ENCODE data around the gene CGNL1. TPM values are rescaled to one million over a fixed set of nuclear protein-coding genes. Genes with fewer than 3 reads are reported as not detected.

Gene CGNL1
- total RNA-seq, 1 experiment from 2014 or later, result 34.6 TPM

DNA sequence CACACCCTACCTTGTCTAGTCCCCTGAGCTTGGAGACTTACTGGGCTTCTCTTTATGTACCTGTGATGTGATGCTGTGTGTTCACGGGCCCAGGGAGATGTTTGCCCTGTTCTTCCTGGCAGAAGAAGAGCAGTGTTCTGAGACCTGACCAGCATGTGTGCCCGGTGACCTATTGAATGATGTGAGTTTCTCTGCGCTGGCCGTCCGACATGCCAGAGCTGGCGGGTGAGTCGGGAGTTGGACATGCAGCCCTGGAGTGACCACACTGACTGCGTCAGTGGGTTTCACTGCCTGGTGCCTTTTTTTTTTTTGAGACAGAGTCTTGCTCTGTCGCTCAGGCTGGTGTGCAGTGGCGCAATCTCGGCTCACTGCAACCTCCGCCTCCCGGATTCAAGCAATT lies 42.3 kb downstream of the CGNL1 start:
- H3K4ac ChIP-seq (ENCODE audit: low read depth, low read length), result no peak overlapping the region
- H2BK5ac ChIP-seq (ENCODE audit: insufficient read length, low read length), result no peak overlapping the region
- H3K4me2 ChIP-seq (ENCODE audit: insufficient read depth, insufficient read length, low read length), result no peak overlapping the region
- no peak overlapping the region for H3K4me3 Mint-ChIP-seq
- H3K18ac ChIP-seq (ENCODE audit: insufficient read length, low read depth, low read length), result no peak overlapping the region
- H3K27ac Mint-ChIP-seq, result no peak overlapping the region; a peak in 1 of 7 replicates
- no peak overlapping the region for H3K9ac ChIP-seq (ENCODE audit: extremely low read depth, insufficient read length, low read length)
- H3K27me3 Mint-ChIP-seq (ENCODE audit: low read depth), result no peaks in the 10 kb centered on the region
- no peak overlapping the region for H4K5ac ChIP-seq (ENCODE audit: insufficient read length, low read depth, low read length)
- no peaks in the 10 kb centered on the region for H3K23me2 ChIP-seq (ENCODE audit: insufficient read length, low read depth, low read length, poor library complexity, severe bottlenecking)
- no peaks in the 10 kb centered on the region for H3K79me2 ChIP-seq (ENCODE audit: insufficient read depth, low read length)
- H4K20me1 ChIP-seq (ENCODE audit: control insufficient read depth, insufficient read depth, insufficient read length), result no peaks in the 10 kb centered on the region
- no peak overlapping the region for H2BK12ac ChIP-seq (ENCODE audit: insufficient read length, low read depth, low read length)
- H3K14ac ChIP-seq (ENCODE audit: insufficient read depth, low read length), result no peak overlapping the region
- no peaks in the 10 kb centered on the region for H3K9me3 ChIP-seq (ENCODE audit: control insufficient read depth, low read depth, low read length)
- H3K27ac ChIP-seq (ENCODE audit: insufficient read length, low read depth, low read length), result no peak overlapping the region
- WGBS (ENCODE audit: extremely low coverage, insufficient read length, low lambda C conversion rate), result no CpG with 5 or more reads among the region's 13 CpGs
- H3K4me1 Mint-ChIP-seq, result peaks cover 20 to 21% of the 10 kb centered on the region in 2 experiments
- TF ChIP-seq, protein P1, sequence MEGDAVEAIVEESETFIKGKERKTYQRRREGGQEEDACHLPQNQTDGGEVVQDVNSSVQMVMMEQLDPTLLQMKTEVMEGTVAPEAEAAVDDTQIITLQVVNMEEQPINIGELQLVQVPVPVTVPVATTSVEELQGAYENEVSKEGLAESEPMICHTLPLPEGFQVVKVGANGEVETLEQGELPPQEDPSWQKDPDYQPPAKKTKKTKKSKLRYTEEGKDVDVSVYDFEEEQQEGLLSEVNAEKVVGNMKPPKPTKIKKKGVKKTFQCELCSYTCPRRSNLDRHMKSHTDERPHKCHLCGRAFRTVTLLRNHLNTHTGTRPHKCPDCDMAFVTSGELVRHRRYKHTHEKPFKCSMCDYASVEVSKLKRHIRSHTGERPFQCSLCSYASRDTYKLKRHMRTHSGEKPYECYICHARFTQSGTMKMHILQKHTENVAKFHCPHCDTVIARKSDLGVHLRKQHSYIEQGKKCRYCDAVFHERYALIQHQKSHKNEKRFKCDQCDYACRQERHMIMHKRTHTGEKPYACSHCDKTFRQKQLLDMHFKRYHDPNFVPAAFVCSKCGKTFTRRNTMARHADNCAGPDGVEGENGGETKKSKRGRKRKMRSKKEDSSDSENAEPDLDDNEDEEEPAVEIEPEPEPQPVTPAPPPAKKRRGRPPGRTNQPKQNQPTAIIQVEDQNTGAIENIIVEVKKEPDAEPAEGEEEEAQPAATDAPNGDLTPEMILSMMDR (conservative IDR thresholded peaks at IDR 0.05), result no peak
- H3K36me3 Mint-ChIP-seq (ENCODE audit: insufficient read depth in 1 of 3, low read depth in 3 of 3), result peaks cover 0 to 10% (median 8%) of the 10 kb centered on the region in 3 experiments; a peak in 5 of 7 replicates
- no peak for DNase-seq
- H3K56ac ChIP-seq (ENCODE audit: insufficient read length, low read depth, low read length), result no peak overlapping the region
- no peak overlapping the region for H4K91ac ChIP-seq (ENCODE audit: insufficient read length, low read depth, low read length)
- H2AFZ ChIP-seq (ENCODE audit: low read length), result no peak overlapping the region
- no peak overlapping the region for H2AK5ac ChIP-seq (ENCODE audit: insufficient read length, low read length)
- no peak overlapping the region for H3T11ph ChIP-seq (ENCODE audit: low read length)
- no peaks in the 10 kb centered on the region for H3K79me1 ChIP-seq (ENCODE audit: insufficient read depth, low read depth, low read length, poor library complexity, severe bottlenecking)
- H4K8ac ChIP-seq (replicated peaks; ENCODE audit: insufficient read length, low read depth, low read length), result no peak overlapping the region
- no peaks in the 10 kb centered on the region for H3K9me3 Mint-ChIP-seq
- no peaks in the 10 kb centered on the region for H3K27me3 ChIP-seq (ENCODE audit: insufficient read depth, low read length)
- no peak overlapping the region for H2BK15ac ChIP-seq (ENCODE audit: low read depth, low read length)
- no peak overlapping the region for H2BK20ac ChIP-seq (ENCODE audit: low read depth, low read length, poor library complexity, severe bottlenecking)
- H3K4me1 ChIP-seq (ENCODE audit: insufficient read depth, low read length), result no peaks in the 10 kb centered on the region; the same call in 1 of the 2 replicates
- no peak overlapping the region for H2BK120ac ChIP-seq (ENCODE audit: low read depth, low read length, poor library complexity, severe bottlenecking)
- no peak overlapping the region for H3K23ac ChIP-seq (ENCODE audit: insufficient read length, low read depth, low read length)
